ENCODE results near the gene TM2D1.

TM2D1 gene

GRCh38 chr1:61640531-61641530, 84.1 kb downstream of the TM2D1 start:
- peak in 1 of 2 experiments; percentile 36 for DNase-seq (ENCODE audit: low read depth in 1 of 2, low spot score in 1 of 2)
- TF ChIP-seq CTCF (IDR thresholded peaks at IDR 0.05; ENCODE audit: insufficient read depth, low read length) (no peak), SPI1 (IDR thresholded peaks at IDR 0.05; ENCODE audit: borderline replicate concordance, low read depth) (peak; percentile 71; the same call in 1 of the 2 replicates), POLR2AphosphoS5 (IDR thresholded peaks at IDR 0.05; ENCODE audit: low read depth) (no peak)

GRCh38 chr1:61639608-61640336, 85.2 kb downstream of the TM2D1 start:
- Histone ChIP-seq H3K27me3 (ENCODE audit: insufficient read depth, poor library complexity, severe bottlenecking) (no peaks in the 10 kb centered on the region), H3K4me3 (replicated peaks; ENCODE audit: insufficient read depth, low read length) (no peak overlapping the region), H3K27ac (replicated peaks) (no peak overlapping the region)
- no peak for DNase-seq (ENCODE audit: low read depth in 1 of 2, low spot score in 1 of 2)
- TF ChIP-seq GABPA (IDR thresholded peaks at IDR 0.05; ENCODE audit: low read depth), result no peak
- no peak for TF ChIP-seq REST (IDR thresholded peaks at IDR 0.05; ENCODE audit: insufficient replicate concordance, low read depth)
- TF ChIP-seq CTCF (IDR thresholded peaks at IDR 0.05; ENCODE audit: insufficient read depth, low read length), result no peak
- TF ChIP-seq POLR2AphosphoS5 (IDR thresholded peaks at IDR 0.05; ENCODE audit: low read depth), result no peak

More at GRCh38 chr1:61640531-61641530, 84.1 kb downstream of the TM2D1 start:
- Histone ChIP-seq H3K27me3 (ENCODE audit: insufficient read depth, poor library complexity, severe bottlenecking) (no peaks in the 10 kb centered on the region), H3K27ac (replicated peaks) (peak overlapping the region; percentile 54), H3K4me3 (replicated peaks; ENCODE audit: insufficient read depth, low read length) (no peak overlapping the region)

GRCh38 chr1:61638911-61639605, 85.9 kb downstream of the TM2D1 start:
- H3K27me3 ChIP-seq (ENCODE audit: insufficient read depth, poor library complexity, severe bottlenecking), result no peaks in the 10 kb centered on the region
- H3K27ac ChIP-seq (replicated peaks), result no peak overlapping the region
- no peak for DNase-seq (ENCODE audit: low read depth in 1 of 2, low spot score in 1 of 2)
- TF ChIP-seq REST (IDR thresholded peaks at IDR 0.05; ENCODE audit: insufficient replicate concordance, low read depth) (no peak), POLR2AphosphoS5 (IDR thresholded peaks at IDR 0.05; ENCODE audit: low read depth) (no peak)
- H3K4me3 ChIP-seq (replicated peaks; ENCODE audit: insufficient read depth, low read length), result no peak overlapping the region

- DNase-seq (ENCODE audit: low read depth in 1 of 2, low spot score in 1 of 2), result no peak
- no peak overlapping the region for H3K4me3 ChIP-seq (replicated peaks; ENCODE audit: insufficient read depth, low read length)
- no peaks in the 10 kb centered on the region for H3K27me3 ChIP-seq (ENCODE audit: insufficient read depth, poor library complexity, severe bottlenecking)
- TF ChIP-seq SPI1 (IDR thresholded peaks at IDR 0.05; ENCODE audit: borderline replicate concordance, low read depth) (no peak), CTCF (IDR thresholded peaks at IDR 0.05; ENCODE audit: insufficient read depth, low read length) (no peak), REST (IDR thresholded peaks at IDR 0.05; ENCODE audit: insufficient replicate concordance, low read depth) (no peak), GABPA (IDR thresholded peaks at IDR 0.05; ENCODE audit: low read depth) (no peak)
- H3K27ac ChIP-seq (replicated peaks), result no peak overlapping the region
Observed at GRCh38 chr1:61638296-61638695, 86.6 kb downstream of the TM2D1 start.

Measured in HL-60 (cell line).